CD4-positive, alpha-beta T cell treated with Interleukin-6 for 4 hours (primary cell): ENCODE results near the gene USH1G.
"Not testable (repeated sequence)": the region's sequence is repeated elsewhere in the genome, so short reads cannot be mapped to it uniquely, and the experiment has no call there.

ENCODE experiments used
- DNase-seq: peaks from one replicate; pipeline ENCODE4 v3.0.0-alpha.2; 2020; ENCODE audit warnings: mixed read lengths

Gene USH1G

DNA sequence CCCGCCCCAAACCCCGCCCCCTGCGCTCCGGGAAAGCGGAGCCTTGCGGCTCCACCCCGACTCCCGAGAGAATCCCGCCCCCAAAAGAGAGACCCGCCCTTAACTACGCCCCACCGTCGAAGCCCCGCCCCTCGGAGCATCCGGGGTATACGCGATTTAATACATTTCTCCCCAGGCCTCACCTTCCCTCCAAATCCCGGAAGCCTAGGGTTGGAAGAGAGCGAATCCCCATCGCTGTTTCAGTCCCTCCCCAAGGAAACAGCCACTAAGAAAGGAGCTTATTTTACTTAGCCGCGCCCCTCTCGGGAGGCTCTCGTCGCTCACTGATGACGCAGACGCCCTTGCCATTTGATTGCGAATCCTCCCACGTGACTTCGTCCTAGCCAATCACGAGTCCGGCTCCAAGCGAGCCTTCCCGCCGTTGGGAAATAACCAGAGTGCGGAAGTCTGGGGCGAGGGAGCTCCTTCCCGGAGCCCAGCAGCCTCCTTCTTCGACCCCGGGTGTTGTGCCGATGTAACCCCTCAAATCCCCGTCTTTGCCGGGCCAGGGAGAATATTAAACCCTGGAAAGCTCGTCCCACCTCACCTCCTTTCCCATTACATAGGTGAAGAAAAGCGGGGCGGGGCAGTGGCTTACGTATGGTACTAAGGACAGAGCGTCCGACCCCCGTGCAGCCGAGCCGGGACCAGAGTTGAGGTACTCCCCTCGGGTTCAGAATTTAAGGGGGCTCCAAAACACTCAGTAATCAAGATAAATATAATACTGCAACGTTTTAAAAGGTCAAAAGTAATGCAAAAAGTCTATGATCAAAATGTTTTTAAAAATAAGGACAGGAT is 49.8 kb downstream of the USH1G start:
- DNase-seq: peak; percentile 99

DNA sequence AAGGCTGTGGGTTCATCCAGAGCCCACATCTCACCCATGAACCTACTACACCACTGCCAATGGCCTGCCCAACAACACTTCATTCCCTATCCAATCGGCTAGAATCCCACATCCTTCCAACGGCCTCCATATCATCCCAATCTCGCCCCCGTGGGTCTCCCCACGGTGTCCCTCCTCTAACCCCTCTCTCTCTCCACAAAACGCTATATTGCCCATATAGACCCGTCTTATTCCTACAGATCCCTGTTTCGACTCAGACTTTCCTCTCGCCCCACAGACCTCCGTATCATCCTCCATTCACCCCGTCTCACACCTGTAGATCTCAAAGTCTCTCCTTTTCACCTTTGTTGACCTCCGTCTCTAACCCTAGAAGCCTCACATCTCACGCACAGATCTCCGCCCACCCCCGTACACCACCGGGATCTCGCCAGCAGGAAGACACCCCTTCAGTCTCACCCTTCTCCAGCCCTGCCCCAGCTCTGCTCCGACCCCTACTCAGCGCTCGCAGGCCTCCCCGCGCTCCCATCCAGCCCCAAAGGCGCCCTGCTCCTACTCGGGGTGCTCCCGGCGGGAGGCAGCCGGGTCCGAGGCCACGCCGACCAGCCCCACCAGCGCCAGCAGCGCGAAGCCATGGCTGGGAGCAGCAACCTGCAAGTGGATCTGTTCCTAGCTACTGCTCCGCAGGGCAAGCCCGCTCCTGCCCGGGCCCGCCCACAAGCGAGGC is 50.6 kb downstream of the USH1G start, which contains the start of gene FDXR:
Gene FDXR (minus strand): TSS at position 682 of the 724 bp plus-strand sequence. CDS start 50 bp downstream, at position 632.
- no peak for DNase-seq

DNA sequence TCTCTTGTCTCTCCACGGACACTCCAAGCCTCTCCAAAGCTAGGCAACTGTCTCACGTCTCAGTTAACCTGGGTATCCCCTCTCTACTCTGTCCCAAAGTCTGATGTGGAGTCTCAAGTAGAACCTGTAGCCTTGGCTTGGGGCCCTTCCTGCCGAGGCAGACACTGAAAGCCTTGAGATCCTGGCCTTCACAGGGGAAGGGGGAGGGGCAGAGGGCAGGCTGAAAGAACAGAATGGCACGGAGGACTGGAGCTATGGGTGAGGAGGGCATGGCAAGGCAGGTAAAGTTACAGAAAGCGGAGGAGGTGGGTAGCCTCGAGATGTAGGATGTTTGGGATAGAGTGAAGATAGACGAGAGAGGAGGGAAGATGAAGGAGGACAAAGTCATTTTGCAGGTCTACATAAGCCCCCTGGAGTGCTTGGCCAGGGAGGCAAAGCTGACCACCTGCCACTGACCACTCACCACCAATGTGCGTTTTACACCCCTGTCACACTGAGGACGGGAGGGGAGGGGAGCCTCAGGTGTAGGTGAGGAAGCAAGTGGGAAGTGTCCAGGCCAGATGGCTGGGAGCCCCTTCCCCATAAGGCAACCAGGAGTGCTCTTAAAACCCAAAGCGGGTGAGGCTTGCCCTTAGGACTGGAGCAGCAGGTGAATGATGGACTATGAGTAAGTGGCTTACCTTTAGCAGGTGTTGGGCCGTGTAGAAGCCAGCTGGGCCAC is 51.5 kb downstream of the USH1G start:
- DNase-seq: no peak

DNA sequence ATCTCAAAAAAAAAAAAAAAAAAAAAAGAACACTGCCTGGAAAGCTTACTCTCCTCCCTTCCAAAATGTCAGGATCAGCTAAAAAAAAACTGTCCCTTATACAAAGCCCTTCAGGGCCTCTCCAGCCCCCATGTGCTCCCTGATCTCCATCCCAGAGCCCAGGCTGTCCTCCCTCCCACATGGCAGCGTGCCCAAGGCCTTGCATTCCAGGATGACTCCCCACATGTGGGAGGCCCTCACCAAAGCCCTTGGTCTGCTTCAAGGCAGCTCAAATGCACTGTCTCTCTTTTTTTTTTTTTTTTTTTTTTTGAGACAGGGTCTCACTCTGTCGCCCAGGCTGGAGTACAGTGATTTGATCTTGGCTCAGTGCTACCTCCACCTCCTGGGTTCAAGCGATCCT is 52.5 kb downstream of the USH1G start:
- DNase-seq: no peak

DNA sequence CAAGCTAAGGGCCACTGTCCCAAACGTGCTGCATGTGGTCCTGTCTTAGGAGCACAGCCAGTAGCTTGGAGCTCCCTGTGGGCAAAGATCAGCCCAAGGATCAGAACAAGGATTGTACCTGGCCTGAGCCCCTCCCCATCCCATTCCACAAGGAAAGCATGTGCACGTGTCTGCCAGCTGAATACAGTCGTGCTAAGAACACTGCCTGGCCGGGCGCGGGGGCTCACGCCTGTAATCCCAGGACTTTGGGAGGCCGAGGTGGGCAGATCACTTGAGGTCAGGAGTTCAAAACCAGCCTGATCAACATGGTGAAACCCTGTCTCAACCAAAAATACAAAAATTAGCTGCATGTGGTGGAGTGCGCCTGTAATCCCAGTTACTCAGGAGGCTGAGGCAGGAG is 53.0 kb downstream of the USH1G start:
- DNase-seq: not testable (repeated sequence)

DNA sequence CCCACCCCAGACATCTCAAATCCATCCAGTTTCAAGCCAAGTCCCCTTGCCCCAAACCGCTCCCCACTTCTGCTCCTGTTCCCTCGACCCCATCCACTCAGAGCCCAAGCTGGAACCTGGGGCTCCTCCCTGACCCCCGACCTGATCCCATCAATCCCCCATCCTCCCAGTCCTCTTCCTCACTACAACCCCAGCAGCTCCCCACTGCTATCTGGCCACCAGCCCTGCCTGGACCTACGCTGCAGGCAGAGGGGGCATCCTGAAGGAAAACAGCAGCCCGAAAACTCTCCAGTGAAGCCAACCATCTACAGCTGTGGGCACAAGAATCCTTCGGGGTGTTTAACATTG is 54.2 kb downstream of the USH1G start:
- DNase-seq: no peak

DNA sequence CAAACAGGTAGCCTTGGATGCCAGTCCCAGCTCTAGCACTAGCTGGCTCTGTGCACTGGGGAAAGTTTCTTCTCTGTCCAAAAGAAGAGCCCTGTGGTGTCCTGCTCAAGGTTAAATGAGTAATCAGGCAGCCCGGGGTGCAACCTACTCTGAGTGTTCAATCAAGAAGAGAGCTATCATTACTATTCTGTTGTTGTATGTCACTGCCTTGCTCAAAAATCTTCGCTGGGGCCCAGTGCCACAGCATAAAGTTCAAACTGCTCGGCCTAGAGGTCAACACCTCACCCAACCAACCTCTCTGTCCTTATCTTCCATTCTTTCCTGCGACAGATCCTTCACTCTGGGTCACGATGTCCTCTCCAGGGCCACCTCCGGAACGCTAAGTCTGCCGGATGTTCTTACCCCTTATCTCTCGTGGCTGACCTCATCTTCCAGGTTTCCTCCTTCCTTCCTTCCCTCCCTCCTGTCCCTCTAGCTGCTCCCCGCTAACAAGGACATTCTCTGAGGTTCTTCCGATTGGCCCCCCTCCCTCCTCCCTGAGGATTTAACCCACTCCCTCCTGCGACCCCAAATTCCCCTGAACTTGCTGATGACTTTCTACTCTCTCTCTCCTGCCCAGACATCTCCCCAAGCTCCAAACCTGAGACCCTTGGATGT is 54.7 kb downstream of the USH1G start:
- DNase-seq: no peak

DNA sequence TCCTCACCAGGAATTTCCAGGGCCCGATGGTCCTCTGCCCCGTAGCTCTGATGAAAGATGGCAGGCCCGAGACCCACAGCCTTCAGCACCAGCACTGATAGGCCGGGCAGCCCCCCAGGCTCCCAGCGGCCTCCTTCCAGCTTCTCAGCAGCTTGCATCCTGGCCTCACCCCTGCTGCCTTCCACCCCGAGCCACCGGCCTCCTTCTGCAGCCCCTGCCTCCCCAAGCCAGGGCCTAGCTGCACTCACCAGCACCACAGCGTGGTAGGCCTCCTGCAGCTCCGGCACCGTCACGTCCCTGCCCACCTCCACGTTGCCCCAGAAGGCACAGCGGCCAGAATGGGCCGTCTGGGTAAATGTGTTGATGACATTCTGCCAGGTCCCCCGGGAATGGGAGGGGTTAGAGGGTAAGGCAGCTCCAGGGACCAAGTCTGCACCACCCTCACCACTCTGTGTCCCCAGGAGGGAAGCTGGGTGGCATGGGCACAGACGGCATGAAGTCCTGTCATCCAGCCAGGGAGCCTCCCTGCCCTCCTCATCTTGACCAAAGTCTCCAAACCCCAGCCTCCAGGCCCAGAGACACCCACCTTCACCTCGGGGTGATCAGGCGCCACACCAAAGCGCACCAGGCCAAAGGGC is 56.7 kb downstream of the USH1G start:
- DNase-seq: no peak
